Heart left ventricle (tissue), 13 donors: ENCODE data around the gene CSMD2.

Experiments used
- CTCF ChIP-seq, 12 donors: fragments of 200-600 bp; sonication (generic) in 4 of 12; IDR thresholded peaks; one replicate each; pipeline versions ENCODE4 v1.5.0 to v1.8.0; 2018 to 2022; ENCODE audit warnings: antibody characterized with exemption in 12 of 12, mild to moderate bottlenecking in 5 of 12
- POLR2A ChIP-seq, 2 donors: fragments of 450-650 bp; IDR thresholded peaks; one replicate each; pipeline ENCODE4 v1.6.1; 2017; ENCODE audit warnings: antibody characterized with exemption in 2 of 2, mild to moderate bottlenecking in 2 of 2, moderate library complexity in 2 of 2
- donor health status: ischemic (EF 13 %, LVEDD 7.1; RV severe dilation, severe dysfunction).
- donor health status: DM: no; HTN: yes; CAD: no.
- donor health status: DM: no; HTN: no; CAD: no.
- donor health status: ischemic (EF 25% LVEDD 6.9; RV normal size, moderate dysfunction).
- donor health status: ischemic (EF 25% LVEDD 5.7; RV mildly dilated, moderate dysfunction).
- donor health status: ischemic (EF 35%, LVEDD 5.7; RV mildly dilated, moderate dysfunction).
- donor health status: nonischemic (EF 11% LVEDD 7.7; RV severe dilation, severe dysfunction).
- donor health status: DM: yes; HTN: yes; CAD: no.
- donor health status: PGD.
- donor health status: ischemic (EF 29% LVEDD 5.4; RV normal size, mild dysfunction).
- donor health status: nonischemic (EF 23%, LVEDD 6.1; RV moderate dilation, normal function).

GRCh38 chr1:34075576-34075975, 89.5 kb downstream of the CSMD2 start:
- no peak for TF ChIP-seq POLR2A (IDR thresholded peaks at IDR 0.05)
- no peak for TF ChIP-seq CTCF (IDR thresholded peaks at IDR 0.05)
